Ovary (tissue), 9 donors: Measurements from ENCODE around the gene MRPL1. TPM values are rescaled to one million over a fixed set of nuclear protein-coding genes. Genes with fewer than 3 reads are reported as not detected.

Source experiments
- DNase-seq, 5 donors: peaks; one replicate each; pipeline ENCODE4 v3.0.0-alpha.2; 2019 to 2020
- H3K27ac ChIP-seq, 2 donors: fragments of 200-600 bp; one replicate each; pipeline versions ENCODE4 v1.5.1 to v1.8.0; 2019 to 2022
- H3K27me3 ChIP-seq: fragments of 200-600 bp; one replicate; pipeline ENCODE4 v1.8.0; 2022
- H3K36me3 ChIP-seq: fragments of 200-600 bp; sonication (generic); one replicate; pipeline ENCODE4 v1.5.1; 2019
- H3K4me1 ChIP-seq: one replicate; pipeline ENCODE4 v1.8.1; 2013; ENCODE audit warnings: mild to moderate bottlenecking, moderate library complexity; ENCODE audit not compliant: insufficient read depth
- H3K4me3 ChIP-seq: fragments of 200-600 bp; sonication (generic); one replicate; pipeline ENCODE4 v1.5.1; 2017
- H3K9me3 ChIP-seq, 2 donors: fragments of 200-600 bp in 1 of 2; sonication (generic) in 1 of 2; one replicate each; pipeline versions ENCODE4 v1.5.1 to v1.8.1; 2013 to 2019; ENCODE audit warnings: mild to moderate bottlenecking in 1 of 2, moderate library complexity in 1 of 2
- CTCF ChIP-seq, 3 donors: fragments of 450-650 bp in 2 of 3; fragments of 200-600 bp in 1 of 3; IDR thresholded peaks; one replicate each; pipeline versions ENCODE4 v1.5.1 to v1.8.0; 2016 to 2022; ENCODE audit warnings: antibody characterized with exemption in 3 of 3, mild to moderate bottlenecking in 1 of 3
- EP300 ChIP-seq: sonication (generic); formaldehyde crosslinking; IDR thresholded peaks from one replicate; pipeline ENCODE4 v1.6.1; 2017; ENCODE audit warnings: antibody characterized with exemption
- POLR2A ChIP-seq: fragments of 450-650 bp; IDR thresholded peaks from one replicate; pipeline ENCODE4 v1.6.1; 2017; ENCODE audit warnings: antibody characterized with exemption, mild to moderate bottlenecking, moderate library complexity
- WGBS, 3 donors: extraction: QIAGEN DNeasy Blood & Tissue Kit in 1 of 3; methylation state at CpG; one replicate each; pipeline versions ENCODE4 v1.1.5 to v1.1.7; 2013 to 2017; 5-methylcytosine and 5-hydroxymethylcytosine counted together
- intact Hi-C, 4 donors: fragments of 100-400 bp; cut with DNase I; formaldehyde crosslinking; loops; one replicate each; pipeline versions ENCODE4 v1.11.0 to v1.15.1; 2022 to 2023
- polyA plus RNA-seq, 2 donors: library from polyadenylated mRNA; stranded (reverse); fragments of 200-250 nt in 1 of 2; fragments of 350-450 nt in 1 of 2; fragmentation: Illumina TruSeq in 1 of 2; extraction: RNeasy Lipid Tissue Mini Kit (QIAGEN cat#74804) in 1 of 2; gene quantifications; one replicate each; pipeline ENCODE4 v1.2.3, GENCODE V29; 2013 to 2014
- total RNA-seq, 7 donors: library from RNA; depleted of rRNA in 2 of 7; stranded (reverse); fragments of >200 nt in 2 of 7; fragmentation: NEBNext Ultra II Directional in 3 of 7; extraction: Animal tissue kit (Norgen Biotek cat#: 25700) in 3 of 7; gene quantifications; one replicate each; pipeline versions ENCODE4 v1.1.0 to v1.2.4, GENCODE V29; 2016 to 2023
- donor health status: DM: no; HTN: no; CAD: no; lungs with moderate emphysema.
- donor health status: DM: no; HTN: no; CAD: no.
- donor health status: Bipolar disorder and iron deficiency.
- donor health status: DM: yes; HTN: yes; CAD: no.
- donor health status: DM: no; HTN: no; CAD: no.
- donor health status: DM: yes; HTN: yes; CAD: no.

The MRPL1 gene
- total and polyA plus RNA-seq, 9 donors = 14.5 to 31.4 (median 24.3) TPM

GRCh38 chr4:77833126-77833724, 29.4 kb upstream of the MRPL1 start:
- H3K36me3 ChIP-seq = no peaks in the 10 kb centered on the region
- 40 to 59% (median 45%) methylated on average over 2 of the region's 2 CpGs for WGBS, 3 donors
- H3K9me3 ChIP-seq = no peaks in the 10 kb centered on the region
- H3K27me3 ChIP-seq = no peaks in the 10 kb centered on the region
- H3K4me1 ChIP-seq = no peaks in the 10 kb centered on the region
- no peak overlapping the region for H3K4me3 ChIP-seq
- no peak for TF ChIP-seq EP300
- TF ChIP-seq CTCF (IDR thresholded peaks at IDR 0.05) = no peak
- no peak for TF ChIP-seq POLR2A
- intact Hi-C loops = no loop called here
- no peak overlapping the region for H3K27ac ChIP-seq
- DNase-seq = no peak

GRCh38 chr4:77834403-77834802, 28.2 kb upstream of the MRPL1 start:
- 47 to 56% (median 47%) methylated on average over 4 of the region's 4 CpGs for WGBS, 3 donors
- intact Hi-C loops = no loop called here
- Histone ChIP-seq H3K27ac (no peak overlapping the region), H3K27me3 (no peaks in the 10 kb centered on the region), H3K4me3 (no peak overlapping the region), H3K36me3 (no peaks in the 10 kb centered on the region), H3K9me3 (no peaks in the 10 kb centered on the region), H3K4me1 (no peaks in the 10 kb centered on the region)
- no peak for TF ChIP-seq POLR2A
- no peak for DNase-seq

GRCh38 chr4:77843628-77844027, 19.0 kb upstream of the MRPL1 start:
- no peak overlapping the region for H3K27ac ChIP-seq
- no peaks in the 10 kb centered on the region for H3K36me3 ChIP-seq
- no peak overlapping the region for H3K4me3 ChIP-seq
- H3K27me3 ChIP-seq = no peaks in the 10 kb centered on the region
- TF ChIP-seq POLR2A (no peak), EP300 (no peak), CTCF (IDR thresholded peaks at IDR 0.05) (no peak)
- H3K9me3 ChIP-seq = no peaks in the 10 kb centered on the region
- intact Hi-C loops = no loop called here
- H3K4me1 ChIP-seq = no peaks in the 10 kb centered on the region
- 25 to 43% (median 43%) methylated on average over 1 of the region's 1 CpG for WGBS, 3 donors
- DNase-seq = no peak

GRCh38 chr4:77844363-77844762, 18.3 kb upstream of the MRPL1 start:
- H3K27ac ChIP-seq = no peak overlapping the region
- intact Hi-C loops = no loop called here
- no peak for TF ChIP-seq EP300
- TF ChIP-seq CTCF (IDR thresholded peaks at IDR 0.05) = no peak
- no peak for TF ChIP-seq POLR2A
- H3K9me3 ChIP-seq = no peaks in the 10 kb centered on the region
- H3K4me3 ChIP-seq = no peak overlapping the region
- no peaks in the 10 kb centered on the region for H3K4me1 ChIP-seq
- WGBS, 3 donors = 95 to 100% (median 98%) methylated on average over 1 of the region's 1 CpG
- H3K36me3 ChIP-seq = no peaks in the 10 kb centered on the region
- no peak for DNase-seq
- no peaks in the 10 kb centered on the region for H3K27me3 ChIP-seq

- 77 to 81% (median 81%) methylated on average over 1 of the region's 1 CpG for WGBS, 3 donors
- Histone ChIP-seq H3K4me1 (no peaks in the 10 kb centered on the region), H3K27me3 (no peaks in the 10 kb centered on the region), H3K27ac (no peak overlapping the region), H3K9me3 (no peaks in the 10 kb centered on the region), H3K4me3 (no peak overlapping the region), H3K36me3 (no peaks in the 10 kb centered on the region)
- TF ChIP-seq EP300 (no peak), POLR2A (no peak), CTCF (IDR thresholded peaks at IDR 0.05) (no peak)
- intact Hi-C loops = no loop called here
- no peak for DNase-seq
Measured at GRCh38 chr4:77845400-77845799, 17.2 kb upstream of the MRPL1 start.
